Spleen (tissue), 7 donors: ENCODE data around the gene C6orf141.

Experiments used
- CTCF ChIP-seq, 11 experiments: fragments of 200-600 bp in 7 of 11; fragments of 450-650 bp in 4 of 11; sonication (generic) in 4 of 11; IDR thresholded peaks in 8 of 11; conservative IDR thresholded peaks in 3 of 11; 1 replicate in 7 of 11; 2 replicates in 4 of 11; pipeline versions ENCODE4 v1.4.0 to v1.8.0; 2016 to 2021; ENCODE audit warnings: antibody characterized with exemption in 11 of 11, inconsistent platforms in 4 of 11, mild to moderate bottlenecking in 1 of 11
- POLR2A ChIP-seq, 3 donors: fragments of 450-650 bp; IDR thresholded peaks; one replicate each; pipeline ENCODE4 v1.5.1; 2017; ENCODE audit warnings: antibody characterized with exemption in 3 of 3, mild to moderate bottlenecking in 1 of 3
- POLR2AphosphoS5 ChIP-seq, 3 donors: sonication (generic); formaldehyde crosslinking; IDR thresholded peaks; one replicate each; pipeline ENCODE4 v1.5.1; 2017; ENCODE audit warnings: antibody characterized with exemption in 3 of 3
- donor health status: DM: no; HTN: no; CAD: no; lungs with moderate emphysema.
- donor health status: DM: no; HTN: no; CAD: no.
- donor health status: DM: no; HTN: no; CAD: no.

- no peak for TF ChIP-seq POLR2AphosphoS5 (IDR thresholded peaks at IDR 0.05)
- TF ChIP-seq POLR2A (IDR thresholded peaks at IDR 0.05), result no peak
- no peak for TF ChIP-seq CTCF (IDR thresholded peaks at IDR 0.05 in 8 of 11, conservative IDR thresholded peaks at IDR 0.05 in 3 of 11)
Observed at GRCh38 chr6:49514571-49515484, 35.6 kb upstream of the C6orf141 start.
